ENCODE results near the gene GNPTAB.

- TF ChIP-seq, protein P1, sequence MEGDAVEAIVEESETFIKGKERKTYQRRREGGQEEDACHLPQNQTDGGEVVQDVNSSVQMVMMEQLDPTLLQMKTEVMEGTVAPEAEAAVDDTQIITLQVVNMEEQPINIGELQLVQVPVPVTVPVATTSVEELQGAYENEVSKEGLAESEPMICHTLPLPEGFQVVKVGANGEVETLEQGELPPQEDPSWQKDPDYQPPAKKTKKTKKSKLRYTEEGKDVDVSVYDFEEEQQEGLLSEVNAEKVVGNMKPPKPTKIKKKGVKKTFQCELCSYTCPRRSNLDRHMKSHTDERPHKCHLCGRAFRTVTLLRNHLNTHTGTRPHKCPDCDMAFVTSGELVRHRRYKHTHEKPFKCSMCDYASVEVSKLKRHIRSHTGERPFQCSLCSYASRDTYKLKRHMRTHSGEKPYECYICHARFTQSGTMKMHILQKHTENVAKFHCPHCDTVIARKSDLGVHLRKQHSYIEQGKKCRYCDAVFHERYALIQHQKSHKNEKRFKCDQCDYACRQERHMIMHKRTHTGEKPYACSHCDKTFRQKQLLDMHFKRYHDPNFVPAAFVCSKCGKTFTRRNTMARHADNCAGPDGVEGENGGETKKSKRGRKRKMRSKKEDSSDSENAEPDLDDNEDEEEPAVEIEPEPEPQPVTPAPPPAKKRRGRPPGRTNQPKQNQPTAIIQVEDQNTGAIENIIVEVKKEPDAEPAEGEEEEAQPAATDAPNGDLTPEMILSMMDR (IDR thresholded peaks at IDR 0.05), result no peak
- no peak for TF ChIP-seq POLR2A (IDR thresholded peaks at IDR 0.05)
These were observed 85.3 kb downstream of the GNPTAB start for GRCh38 chr12:101745481-101745880.
